Measurements from ENCODE around the gene PLAAT3.
"Not testable (repeated sequence)": the region's sequence is repeated elsewhere in the genome, so short reads cannot be mapped to it uniquely, and the experiment has no call there.

The PLAAT3 gene

DNA sequence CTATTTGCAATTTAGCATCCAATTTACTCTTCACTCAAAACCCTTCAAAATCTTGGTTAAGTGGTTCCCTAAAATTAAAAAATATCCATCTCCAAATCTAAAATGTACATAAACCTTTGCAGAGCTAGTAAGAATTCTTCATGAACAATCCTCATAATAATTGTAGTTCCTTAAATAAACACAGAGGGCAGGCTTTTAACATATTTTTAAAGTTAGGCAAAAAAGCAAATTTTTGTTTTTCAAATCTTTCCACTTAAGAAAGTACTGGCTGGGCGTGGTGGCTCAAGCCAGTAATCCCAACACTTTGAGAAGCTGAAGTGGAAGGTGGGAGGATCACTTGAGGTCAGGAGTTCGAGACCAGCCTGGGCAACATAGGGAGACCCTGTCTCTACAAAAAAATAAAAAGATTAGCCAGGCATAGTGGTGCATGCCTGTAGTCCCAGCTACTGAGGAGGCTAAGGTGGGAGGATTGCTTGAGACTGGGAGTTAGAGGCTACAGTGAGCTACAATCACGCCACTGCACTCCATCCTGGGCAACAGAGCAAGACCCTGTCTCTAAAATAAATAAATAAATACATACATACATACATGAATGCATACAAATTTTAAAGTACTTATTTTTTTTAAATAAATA lies 25.1 kb upstream of the PLAAT3 start:
- no peak for TF ChIP-seq CTCF (IDR thresholded peaks at IDR 0.05; ENCODE audit: borderline replicate concordance, control extremely low read depth, extremely low read depth, insufficient read depth, missing control alignments)
- in situ Hi-C loops (cut with MboI; ENCODE audit: low sequenced_read_pairs, unreplicated experiment) = loop anchor here (5.0 kb wide), 1 partner anchor 162 kb away; no protein-coding TSS in a partner anchor
- no peak for DNase-seq (ENCODE audit: low spot score)

DNA sequence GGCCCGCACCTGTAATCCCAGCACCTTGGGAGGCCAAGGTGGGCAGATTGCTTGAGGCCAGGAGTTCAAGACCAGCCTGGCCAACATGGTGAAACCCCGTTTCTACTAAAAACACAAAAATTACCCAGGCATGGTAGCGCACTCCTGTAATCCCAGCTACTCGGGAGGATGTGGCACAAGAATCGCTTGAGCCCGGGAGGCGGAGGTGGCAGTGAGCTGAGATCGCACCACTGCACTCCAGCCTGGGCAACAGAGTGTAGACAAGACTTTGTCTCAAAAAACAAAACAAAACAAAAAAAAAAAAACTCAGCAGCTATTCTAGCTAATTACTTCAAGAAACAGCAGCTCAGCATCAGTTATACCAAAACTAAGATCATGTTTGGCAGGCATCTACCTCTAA lies 24.2 kb upstream of the PLAAT3 start:
- DNase-seq (ENCODE audit: low spot score) = not testable (repeated sequence)
- in situ Hi-C loops (cut with MboI; ENCODE audit: low sequenced_read_pairs, unreplicated experiment) = loop anchor here (5.0 kb wide), 1 partner anchor 161 kb away; no protein-coding TSS in a partner anchor

GRCh38 chr11:63635762-63636465 lies 21.7 kb upstream of the PLAAT3 start:
- in situ Hi-C loops (cut with MboI; ENCODE audit: low sequenced_read_pairs, unreplicated experiment) = loop anchor here (5.0 kb wide), 1 partner anchor 159 kb away; no protein-coding TSS in a partner anchor
- peak; percentile 78 for DNase-seq (ENCODE audit: low spot score)
- peak; percentile 59 for TF ChIP-seq CTCF (IDR thresholded peaks at IDR 0.05; ENCODE audit: borderline replicate concordance, control extremely low read depth, extremely low read depth, insufficient read depth, missing control alignments)

DNA sequence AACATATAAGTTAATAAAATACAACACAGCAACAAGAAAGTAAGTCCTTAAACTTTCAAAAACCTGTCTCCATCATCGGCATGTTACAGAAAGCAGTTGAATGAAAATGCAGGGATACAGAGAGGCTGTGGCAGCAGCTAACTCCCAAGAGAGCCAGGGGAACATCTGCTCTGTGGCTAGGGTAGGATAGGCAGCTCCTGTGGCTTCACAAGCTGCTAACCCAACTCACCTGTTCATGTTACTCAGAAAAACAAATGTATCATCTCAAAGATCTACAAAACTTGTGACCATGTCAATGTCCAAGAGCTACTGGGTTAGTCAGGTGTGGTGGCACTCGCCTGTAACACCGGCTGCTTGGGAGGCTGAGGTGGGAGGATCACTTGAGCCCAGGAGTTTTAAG lies 15.2 kb upstream of the PLAAT3 start:
- TF ChIP-seq CTCF (IDR thresholded peaks at IDR 0.05; ENCODE audit: borderline replicate concordance, control extremely low read depth, extremely low read depth, insufficient read depth, missing control alignments) = no peak
- in situ Hi-C loops (cut with MboI; ENCODE audit: low sequenced_read_pairs, unreplicated experiment) = no loop called here
- DNase-seq (ENCODE audit: low spot score) = no peak

- no peak for TF ChIP-seq CTCF (IDR thresholded peaks at IDR 0.05; ENCODE audit: borderline replicate concordance, control extremely low read depth, extremely low read depth, insufficient read depth, missing control alignments)
- no peak for DNase-seq (ENCODE audit: low spot score)
- in situ Hi-C loops (cut with MboI; ENCODE audit: low sequenced_read_pairs, unreplicated experiment) = no loop called here
These were observed 9.4 kb upstream of the PLAAT3 start for GRCh38 chr11:63623513-63624140.

DNA sequence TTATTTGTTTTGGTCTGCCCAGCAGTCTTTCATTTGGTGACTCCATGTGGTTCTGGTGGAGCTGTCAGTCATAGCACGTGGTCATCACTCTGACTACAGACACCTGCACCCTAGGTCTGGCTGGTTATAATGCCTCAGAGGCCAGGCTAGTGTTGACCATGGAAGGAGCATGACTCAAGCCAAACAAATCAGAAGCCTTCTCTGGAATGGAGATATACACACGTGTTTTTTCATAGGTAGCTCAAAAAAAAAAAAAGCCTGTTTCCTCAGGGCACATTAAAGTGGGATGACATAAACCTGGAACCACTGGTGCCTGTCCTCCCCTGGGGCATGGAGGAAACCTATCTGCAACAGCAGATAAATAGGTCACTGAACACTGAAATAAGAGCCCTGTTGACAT lies 8.1 kb upstream of the PLAAT3 start:
- no peak for DNase-seq (ENCODE audit: low spot score)
- in situ Hi-C loops (cut with MboI; ENCODE audit: low sequenced_read_pairs, unreplicated experiment) = no loop called here
- TF ChIP-seq CTCF (IDR thresholded peaks at IDR 0.05; ENCODE audit: borderline replicate concordance, control extremely low read depth, extremely low read depth, insufficient read depth, missing control alignments) = no peak

GRCh38 chr11:63621071-63621470 lies 6.8 kb upstream of the PLAAT3 start:
- no peak for DNase-seq (ENCODE audit: low spot score)
- TF ChIP-seq CTCF (IDR thresholded peaks at IDR 0.05; ENCODE audit: borderline replicate concordance, control extremely low read depth, extremely low read depth, insufficient read depth, missing control alignments) = no peak
- in situ Hi-C loops (cut with MboI; ENCODE audit: low sequenced_read_pairs, unreplicated experiment) = no loop called here
